H1 (cell line): ENCODE data around the gene FGF4.

Experiments used
- KDM1A ChIP-seq: fragments of 200-600, 300-600 bp; sonication (generic); IDR thresholded peaks from 2 replicates; pipeline ENCODE4 v1.7.1; 2016; ENCODE audit warnings: mild to moderate bottlenecking, low read length, borderline replicate concordance
- KDM4A ChIP-seq: IDR thresholded peaks from one replicate; pipeline ENCODE4 v1.7.1; 2012; ENCODE audit warnings: low read depth, mild to moderate bottlenecking, moderate library complexity, low read length, inconsistent platforms; ENCODE audit not compliant: severe bottlenecking
- KDM5A ChIP-seq: fragments of 200-600 bp; IDR thresholded peaks from 2 replicates; pipeline ENCODE4 v1.7.1; 2012; ENCODE audit warnings: mild to moderate bottlenecking, low read length, inconsistent platforms, mixed read lengths
- MAFK ChIP-seq: IDR thresholded peaks from 2 replicates; pipeline ENCODE4 v1.6.1; 2012; ENCODE audit warnings: low read depth, mild to moderate bottlenecking, improper control_type of control experiment, low read length
- NRF1 ChIP-seq: IDR thresholded peaks from 2 replicates; pipeline ENCODE4 v1.6.1; 2011; ENCODE audit warnings: mild to moderate bottlenecking, low read depth, low read length, improper control_type of control experiment
- SAP30 ChIP-seq: fragments of 300-600 bp; sonication (generic); IDR thresholded peaks from 2 replicates; pipeline ENCODE4 v1.7.1; 2012; ENCODE audit warnings: low read length, moderate library complexity, mild to moderate bottlenecking, inconsistent platforms; ENCODE audit not compliant: insufficient read depth, insufficient replicate concordance
- TAF1 ChIP-seq: IDR thresholded peaks from 2 replicates; pipeline ENCODE4 v1.6.1; 2011; ENCODE audit warnings: mild to moderate bottlenecking, low read depth, low read length
- TF ChIP-seq, protein P1 (sequence below): IDR thresholded peaks from 2 replicates; pipeline ENCODE4 v1.6.1; 2011; ENCODE audit warnings: low read length, improper control_type of control experiment
- TF ChIP-seq, protein P2 (sequence below): IDR thresholded peaks from 2 replicates; pipeline ENCODE4 v1.6.1; 2012; ENCODE audit warnings: inconsistent platforms

DNA sequence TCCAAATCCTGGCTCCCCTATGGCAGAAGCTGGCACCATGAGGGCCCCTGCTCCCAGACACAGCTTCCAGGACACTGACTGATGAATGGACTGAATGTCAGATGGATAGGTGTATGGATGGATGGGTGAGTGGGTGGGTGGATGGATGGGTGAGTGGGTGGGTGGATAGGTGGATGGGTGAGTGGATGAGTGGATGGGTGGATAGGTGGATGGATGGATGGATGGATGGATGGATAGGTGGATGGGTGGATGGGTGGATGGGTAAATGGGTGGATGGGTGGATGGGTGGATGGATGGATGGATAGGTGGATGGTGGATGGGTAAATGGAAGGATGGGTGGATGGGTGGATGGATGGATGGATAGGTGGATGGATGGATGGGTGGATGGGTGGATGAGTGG lies 39.8 kb upstream of the FGF4 start:
- TF ChIP-seq SAP30 = no peak
- TF ChIP-seq, protein P1, sequence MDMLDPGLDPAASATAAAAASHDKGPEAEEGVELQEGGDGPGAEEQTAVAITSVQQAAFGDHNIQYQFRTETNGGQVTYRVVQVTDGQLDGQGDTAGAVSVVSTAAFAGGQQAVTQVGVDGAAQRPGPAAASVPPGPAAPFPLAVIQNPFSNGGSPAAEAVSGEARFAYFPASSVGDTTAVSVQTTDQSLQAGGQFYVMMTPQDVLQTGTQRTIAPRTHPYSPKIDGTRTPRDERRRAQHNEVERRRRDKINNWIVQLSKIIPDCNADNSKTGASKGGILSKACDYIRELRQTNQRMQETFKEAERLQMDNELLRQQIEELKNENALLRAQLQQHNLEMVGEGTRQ = no peak
- TF ChIP-seq TAF1 = no peak
- TF ChIP-seq, protein P2, sequence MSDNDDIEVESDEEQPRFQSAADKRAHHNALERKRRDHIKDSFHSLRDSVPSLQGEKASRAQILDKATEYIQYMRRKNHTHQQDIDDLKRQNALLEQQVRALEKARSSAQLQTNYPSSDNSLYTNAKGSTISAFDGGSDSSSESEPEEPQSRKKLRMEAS = no peak
- TF ChIP-seq NRF1 = no peak
- TF ChIP-seq MAFK = no peak
- TF ChIP-seq KDM1A = no peak
- no peak for TF ChIP-seq KDM5A
- TF ChIP-seq KDM4A = no peak
